Ramos (cell line): ENCODE data around the gene NUAK1.

Experiments used
- in situ Hi-C: fragments of 300-500 bp; cut with MboI; formaldehyde crosslinking; loops from one replicate; pipeline ENCODE4 v1.14.3; 2022; ENCODE audit warnings: low sequenced_read_pairs; ENCODE audit not compliant: unreplicated experiment

Gene NUAK1

GRCh38 chr12:106138633-106139421 lies at the start of gene NUAK1:
NUAK1 (minus strand) TSS chr12:106138954; CDS start chr12:106138653, 301 bp downstream.
- in situ Hi-C loops, result loop anchor here (10.0 to 25.0 kb wide), 2 partner anchors 427 to 724 kb away; no protein-coding TSS in a partner anchor

GRCh38 chr12:106188256-106188655 lies 49.5 kb upstream of the NUAK1 start:
- in situ Hi-C loops, result no loop called here

GRCh38 chr12:106187842-106188241 lies 49.1 kb upstream of the NUAK1 start:
- in situ Hi-C loops, result no loop called here

GRCh38 chr12:106187155-106187789 lies 48.5 kb upstream of the NUAK1 start:
- in situ Hi-C loops, result no loop called here

GRCh38 chr12:106183735-106184134 lies 45.0 kb upstream of the NUAK1 start:
- in situ Hi-C loops, result no loop called here

- in situ Hi-C loops, result no loop called here
These were observed 42.8 kb upstream of the NUAK1 start for GRCh38 chr12:106181401-106182114.

- in situ Hi-C loops, result no loop called here
These were observed 40.3 kb upstream of the NUAK1 start for GRCh38 chr12:106179086-106179485.

- in situ Hi-C loops, result no loop called here
These were observed 39.8 kb upstream of the NUAK1 start for GRCh38 chr12:106178562-106178961.

GRCh38 chr12:106176560-106176959 lies 37.8 kb upstream of the NUAK1 start:
- in situ Hi-C loops, result no loop called here

GRCh38 chr12:106174876-106175275 lies 36.1 kb upstream of the NUAK1 start:
- in situ Hi-C loops, result no loop called here

GRCh38 chr12:106173442-106173841 lies 34.7 kb upstream of the NUAK1 start:
- in situ Hi-C loops, result no loop called here

GRCh38 chr12:106171117-106171750 lies 32.5 kb upstream of the NUAK1 start:
- in situ Hi-C loops, result no loop called here

GRCh38 chr12:106170285-106170684 lies 31.5 kb upstream of the NUAK1 start:
- in situ Hi-C loops, result no loop called here

GRCh38 chr12:106163712-106164111 lies 25.0 kb upstream of the NUAK1 start:
- in situ Hi-C loops, result no loop called here

GRCh38 chr12:106161491-106161890 lies 22.7 kb upstream of the NUAK1 start:
- in situ Hi-C loops, result no loop called here

- in situ Hi-C loops, result no loop called here
These were observed 22.2 kb upstream of the NUAK1 start for GRCh38 chr12:106160915-106161314.

GRCh38 chr12:106157802-106158201 lies 19.0 kb upstream of the NUAK1 start:
- in situ Hi-C loops, result no loop called here

GRCh38 chr12:106154751-106155273 lies 16.1 kb upstream of the NUAK1 start:
- in situ Hi-C loops, result no loop called here

- in situ Hi-C loops, result no loop called here
These were observed 13.6 kb upstream of the NUAK1 start for GRCh38 chr12:106152334-106152733.

GRCh38 chr12:106150555-106150954 lies 11.8 kb upstream of the NUAK1 start:
- in situ Hi-C loops, result no loop called here
